TTC549 (cell line): Measurements from ENCODE around the gene RPS6KB2.

ENCODE experiments used
- FAIRE-seq: peaks from 2 replicates; lab custom pipeline; 2012; peaks lifted over from hg19 to GRCh38; lab: Jason Lieb, UNC

RPS6KB2 gene

GRCh38 chr11:67429722-67430121 lies 1.4 kb downstream of the RPS6KB2 start:
- FAIRE-seq, result no peak

GRCh38 chr11:67431346-67432249 lies 3.3 kb downstream of the RPS6KB2 start:
- no peak for FAIRE-seq

- FAIRE-seq, result no peak
Measured at GRCh38 chr11:67432655-67433349, 4.5 kb downstream of the RPS6KB2 start.

- no peak for FAIRE-seq
Measured at GRCh38 chr11:67433536-67434394, 5.5 kb downstream of the RPS6KB2 start.

GRCh38 chr11:67434395-67434881 lies 6.1 kb downstream of the RPS6KB2 start:
- no peak for FAIRE-seq

- no peak for FAIRE-seq
Measured at GRCh38 chr11:67435031-67435726, 6.9 kb downstream of the RPS6KB2 start.

- FAIRE-seq, result no peak
Measured at GRCh38 chr11:67435727-67436458, 7.6 kb downstream of the RPS6KB2 start.

GRCh38 chr11:67436459-67437081 lies 8.3 kb downstream of the RPS6KB2 start:
- no peak for FAIRE-seq

- FAIRE-seq, result no peak
Measured at GRCh38 chr11:67437082-67437808, 9.0 kb downstream of the RPS6KB2 start, which contains the start of gene PTPRCAP. TSS of gene PTPRCAP (minus strand) at chr11:67437682. CDS start at chr11:67437619, 63 bp downstream.

GRCh38 chr11:67437809-67438157 lies 9.5 kb downstream of the RPS6KB2 start:
- FAIRE-seq, result no peak

- no peak for FAIRE-seq
Measured at GRCh38 chr11:67438158-67438902, 10.0 kb downstream of the RPS6KB2 start.

- FAIRE-seq, result no peak
Measured at GRCh38 chr11:67439321-67440228, 11.3 kb downstream of the RPS6KB2 start.

- FAIRE-seq, result no peak
Measured at GRCh38 chr11:67440229-67441097, 12.2 kb downstream of the RPS6KB2 start.

- FAIRE-seq, result no peak
Measured at GRCh38 chr11:67441098-67441563, 12.8 kb downstream of the RPS6KB2 start.

- FAIRE-seq, result no peak
Measured at GRCh38 chr11:67441731-67442351, 13.5 kb downstream of the RPS6KB2 start.
